Osteocyte (in vitro differentiated cells): Measurements from ENCODE around the gene TTYH2. TPM values are rescaled to one million over a fixed set of nuclear protein-coding genes. Genes with fewer than 3 reads are reported as not detected.

Source experiments
- DNase-seq: peaks from one replicate; pipeline ENCODE4 v3.0.0; 2021; ENCODE audit warnings: mixed read lengths; ENCODE audit not compliant: unreplicated experiment; ENCODE audit errors: extremely low spot score
- H3K27ac Mint-ChIP-seq: one replicate; pipeline ENCODE4 v1.8.0; 2021; ENCODE audit warnings: mild to moderate bottlenecking, mixed read lengths; ENCODE audit not compliant: unreplicated experiment
- H3K27me3 Mint-ChIP-seq: one replicate; pipeline ENCODE4 v1.8.0; 2021; ENCODE audit warnings: mixed read lengths; ENCODE audit not compliant: unreplicated experiment
- H3K36me3 Mint-ChIP-seq: one replicate; pipeline ENCODE4 v1.8.0; 2021; ENCODE audit warnings: mixed read lengths; ENCODE audit not compliant: unreplicated experiment
- H3K4me1 Mint-ChIP-seq: one replicate; pipeline ENCODE4 v1.8.0; 2021; ENCODE audit warnings: mixed read lengths; ENCODE audit not compliant: unreplicated experiment
- H3K4me3 Mint-ChIP-seq: one replicate; pipeline ENCODE4 v1.8.0; 2021; ENCODE audit warnings: mild to moderate bottlenecking, moderate library complexity, mixed read lengths; ENCODE audit not compliant: unreplicated experiment
- H3K9me3 Mint-ChIP-seq: one replicate; pipeline ENCODE4 v1.8.0; 2021; ENCODE audit warnings: mixed read lengths; ENCODE audit not compliant: unreplicated experiment
- CTCF ChIP-seq: fragments of 200-600 bp; sonication (generic); IDR thresholded peaks from 2 replicates; pipeline ENCODE4 v1.5.0; 2021; ENCODE audit warnings: antibody characterized with exemption, mild to moderate bottlenecking, moderate library complexity
- total RNA-seq: library from RNA; stranded (reverse); gene quantifications from 2 replicates; pipeline ENCODE4 v1.2.1, GENCODE V29; 2021

The TTYH2 gene
- total RNA-seq, 1 donor from 2014 or later: 1.8 TPM

- no peaks in the 10 kb centered on the region for H3K27me3 Mint-ChIP-seq
- H3K27ac Mint-ChIP-seq: no peak overlapping the region
- H3K4me3 Mint-ChIP-seq: no peak overlapping the region
- DNase-seq: peak; percentile 90
- peak; percentile 95 for TF ChIP-seq CTCF
- no peaks in the 10 kb centered on the region for H3K9me3 Mint-ChIP-seq
- peaks cover 51% of the 10 kb centered on the region for H3K4me1 Mint-ChIP-seq
- H3K36me3 Mint-ChIP-seq: peaks cover 34% of the 10 kb centered on the region
Measured at GRCh38 chr17:74210191-74211140, 2.9 kb upstream of the TTYH2 start.

- TF ChIP-seq CTCF: no peak
- Mint-ChIP-seq H3K9me3 (no peaks in the 10 kb centered on the region), H3K27ac (no peak overlapping the region), H3K4me3 (peak overlapping the region; percentile 20), H3K27me3 (no peaks in the 10 kb centered on the region), H3K36me3 (peaks cover 30% of the 10 kb centered on the region), H3K4me1 (peaks cover 48% of the 10 kb centered on the region)
- DNase-seq: no peak
Measured at GRCh38 chr17:74211141-74211911, 2.0 kb upstream of the TTYH2 start.

- Mint-ChIP-seq H3K4me1 (peaks cover 45% of the 10 kb centered on the region), H3K27ac (no peak overlapping the region), H3K27me3 (no peaks in the 10 kb centered on the region), H3K36me3 (peaks cover 27% of the 10 kb centered on the region), H3K9me3 (no peaks in the 10 kb centered on the region), H3K4me3 (peak overlapping the region; percentile 84)
- DNase-seq: no peak
- no peak for TF ChIP-seq CTCF
Measured at GRCh38 chr17:74211912-74212208, 1.5 kb upstream of the TTYH2 start.

GRCh38 chr17:74212209-74212912 is 1.0 kb upstream of the TTYH2 start:
- Mint-ChIP-seq H3K27me3 (no peaks in the 10 kb centered on the region), H3K4me3 (peak overlapping the region; percentile 84), H3K27ac (peak overlapping the region; percentile 73), H3K36me3 (peaks cover 27% of the 10 kb centered on the region), H3K9me3 (no peaks in the 10 kb centered on the region), H3K4me1 (peaks cover 43% of the 10 kb centered on the region)
- no peak for TF ChIP-seq CTCF
- no peak for DNase-seq
